HG02759 (cell line): Measurements from ENCODE around the gene USH1G.
"Not testable (repeated sequence)": the region's sequence is repeated elsewhere in the genome, so short reads cannot be mapped to it uniquely, and the experiment has no call there.

ENCODE experiments used
- ATAC-seq: cut with Tn5 transposase; IDR thresholded peaks from one replicate; pipeline ENCODE4 v1.9.1; 2021; ENCODE audit warnings: mild to moderate bottlenecking, moderate library complexity; ENCODE audit not compliant: unreplicated experiment

The USH1G gene

DNA sequence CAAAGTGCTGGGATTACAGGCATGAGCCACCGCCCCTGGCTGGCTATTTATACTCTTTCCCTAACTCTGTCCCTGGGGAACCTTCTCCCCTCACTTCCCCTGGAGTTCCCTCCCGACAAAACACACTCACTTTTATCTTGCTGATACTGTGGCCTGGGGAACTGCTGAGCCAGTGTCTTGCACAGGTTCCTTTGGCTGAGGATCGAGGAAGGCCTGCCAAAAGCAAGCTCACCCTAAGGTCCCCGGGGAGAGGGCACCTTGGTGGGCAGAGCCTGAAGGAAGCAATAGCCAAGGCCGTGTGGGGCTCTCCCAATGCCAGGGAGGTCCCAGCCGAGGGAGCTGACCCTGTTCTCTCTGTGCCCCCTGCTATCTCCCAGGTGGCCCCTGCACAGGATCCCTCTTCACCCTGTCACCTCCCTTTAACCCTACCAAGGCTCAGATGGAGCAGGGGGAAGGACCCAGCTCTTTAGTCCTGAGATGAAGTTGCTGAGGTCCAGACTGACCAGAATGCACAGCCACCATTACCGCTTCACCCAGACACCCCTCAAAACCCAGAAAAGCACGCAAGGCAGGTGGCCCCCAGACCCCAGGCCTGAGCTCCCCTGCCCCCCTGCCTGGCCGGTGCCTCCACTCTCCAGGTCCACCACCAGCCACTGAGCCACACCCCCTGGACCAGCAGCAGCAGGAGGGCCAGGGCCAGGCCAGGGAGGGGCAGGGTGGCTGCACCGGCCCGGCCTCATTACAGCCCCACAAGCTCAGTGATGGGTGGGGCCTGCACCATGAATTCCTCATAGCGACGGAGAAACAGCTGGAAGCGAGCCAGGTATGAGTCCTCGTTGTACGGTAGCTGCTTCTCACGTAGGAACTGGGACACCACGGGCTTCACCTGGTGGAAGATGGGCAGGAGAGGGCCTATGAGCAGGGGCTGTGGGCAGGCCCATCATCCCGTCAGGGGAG lies 45.2 kb downstream of the USH1G start:
- no peak for ATAC-seq

DNA sequence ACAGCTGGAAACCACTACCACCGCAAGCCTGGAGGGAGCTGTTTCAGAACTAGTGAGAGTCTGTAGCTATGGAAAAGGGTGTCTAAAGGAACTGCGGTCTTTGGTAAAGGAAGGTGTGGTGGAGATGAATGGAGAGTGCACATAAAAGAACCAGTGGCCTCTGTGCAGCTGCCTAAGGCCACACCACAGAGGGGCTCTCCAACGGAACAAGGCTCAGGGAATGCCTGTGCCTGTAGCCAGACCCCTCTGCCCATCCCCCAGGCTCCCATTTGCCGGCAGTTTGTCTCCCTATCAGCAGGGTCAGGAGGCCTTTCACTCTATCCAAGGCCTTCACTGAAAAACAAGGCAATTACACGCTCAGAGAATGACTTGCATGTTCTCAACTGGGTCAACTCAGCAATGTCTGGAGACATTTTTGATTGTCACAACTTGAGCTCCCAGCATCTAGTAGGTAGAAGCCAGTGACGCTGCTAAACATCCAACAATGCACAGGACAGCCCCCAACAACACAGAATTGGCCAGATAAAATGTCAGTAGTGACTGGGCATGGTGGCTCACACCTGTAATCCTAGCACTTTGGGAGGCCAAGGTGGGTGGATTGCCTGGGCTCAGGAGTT lies 47.0 kb downstream of the USH1G start:
- ATAC-seq: no peak

DNA sequence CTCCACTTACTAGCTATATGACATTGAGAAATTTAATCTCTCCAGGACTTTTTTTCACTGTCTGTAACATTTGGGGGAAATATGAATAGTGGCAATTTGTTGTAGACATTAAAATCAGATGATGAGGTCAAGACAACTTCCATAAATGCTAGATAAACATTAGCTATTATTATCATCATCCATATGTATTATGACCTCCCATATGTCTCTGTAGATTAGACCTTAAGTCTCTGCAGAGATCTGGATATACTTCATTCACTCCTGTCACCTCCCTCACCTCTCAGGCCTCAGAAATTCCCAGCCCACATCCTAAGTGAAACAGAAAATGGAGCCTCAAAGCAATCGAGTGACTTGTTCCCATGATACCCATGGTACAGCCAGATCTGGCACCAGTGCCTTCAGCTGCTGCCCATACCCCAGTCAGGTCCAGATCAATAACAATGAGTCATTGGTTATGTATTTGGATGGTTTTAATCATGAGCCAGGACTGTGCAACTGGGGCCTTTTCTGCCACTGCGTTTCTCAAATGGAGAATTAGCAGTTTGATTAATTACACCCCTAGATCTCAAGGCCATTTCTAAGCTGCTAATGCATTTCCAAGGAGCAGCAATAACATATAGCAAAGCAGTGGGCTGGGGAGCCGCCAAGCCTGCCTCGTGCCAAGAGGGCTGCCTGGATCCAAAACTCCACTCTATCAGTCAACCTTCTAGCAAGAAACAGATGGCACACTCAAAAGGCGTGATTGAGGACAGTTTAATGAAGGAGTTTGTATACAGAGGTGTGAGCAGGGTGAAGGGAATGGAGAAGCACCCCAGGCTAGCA lies 47.7 kb downstream of the USH1G start:
- ATAC-seq: no peak

DNA sequence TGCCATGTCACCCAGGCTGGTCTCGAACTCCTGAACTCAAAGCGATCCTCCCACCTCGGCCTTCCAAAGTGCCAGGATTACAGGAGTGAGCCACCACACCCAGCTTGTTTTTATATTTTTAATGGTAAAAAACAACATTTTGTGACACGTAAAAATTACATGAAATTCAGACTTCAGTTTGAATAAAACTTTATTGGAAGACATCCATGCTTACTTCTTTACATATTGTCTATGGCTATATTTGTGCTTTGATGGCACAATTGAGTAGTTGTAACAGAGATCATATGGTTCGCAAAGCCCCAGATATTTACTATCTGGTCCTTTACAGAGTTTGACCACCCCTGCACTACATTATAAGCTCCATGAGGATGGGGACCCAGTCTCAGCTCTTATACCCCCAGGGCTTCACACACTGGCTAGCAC lies 48.4 kb downstream of the USH1G start:
- ATAC-seq: no peak

DNA sequence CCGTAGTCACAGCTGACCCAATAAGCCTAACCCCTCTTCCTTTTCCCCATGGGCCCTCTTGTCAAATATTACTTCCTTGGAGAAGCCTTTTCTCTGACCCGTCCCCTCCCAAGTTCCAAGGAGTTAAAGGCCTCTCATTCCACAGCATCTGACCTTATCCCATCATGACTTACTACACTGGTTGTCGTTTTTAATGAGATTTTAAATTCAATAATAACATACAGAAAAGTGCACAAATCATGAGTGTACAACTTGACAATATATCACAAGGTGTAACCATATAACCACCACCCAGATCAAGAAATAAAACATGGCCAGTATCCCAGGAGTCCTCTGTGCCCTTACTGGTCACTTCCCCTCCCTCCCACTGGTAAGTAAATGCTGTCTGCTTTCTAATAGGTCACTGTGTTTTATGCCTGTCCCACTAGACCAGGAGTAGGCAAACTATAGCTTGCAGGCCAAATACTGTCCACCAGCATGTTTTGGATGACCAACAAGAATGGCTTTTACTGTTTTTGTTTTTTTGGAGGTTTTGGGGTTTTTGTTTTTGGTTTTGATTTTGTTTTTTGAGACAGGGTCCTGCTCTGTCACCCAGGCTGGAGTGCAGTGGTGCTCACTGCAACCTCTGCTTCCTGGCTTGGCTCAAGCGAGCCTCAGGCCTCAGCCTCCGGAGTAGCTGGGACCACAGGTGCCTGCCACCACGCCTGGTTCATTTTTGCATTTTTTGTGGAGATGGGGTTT lies 49.0 kb downstream of the USH1G start:
- ATAC-seq: no peak

DNA sequence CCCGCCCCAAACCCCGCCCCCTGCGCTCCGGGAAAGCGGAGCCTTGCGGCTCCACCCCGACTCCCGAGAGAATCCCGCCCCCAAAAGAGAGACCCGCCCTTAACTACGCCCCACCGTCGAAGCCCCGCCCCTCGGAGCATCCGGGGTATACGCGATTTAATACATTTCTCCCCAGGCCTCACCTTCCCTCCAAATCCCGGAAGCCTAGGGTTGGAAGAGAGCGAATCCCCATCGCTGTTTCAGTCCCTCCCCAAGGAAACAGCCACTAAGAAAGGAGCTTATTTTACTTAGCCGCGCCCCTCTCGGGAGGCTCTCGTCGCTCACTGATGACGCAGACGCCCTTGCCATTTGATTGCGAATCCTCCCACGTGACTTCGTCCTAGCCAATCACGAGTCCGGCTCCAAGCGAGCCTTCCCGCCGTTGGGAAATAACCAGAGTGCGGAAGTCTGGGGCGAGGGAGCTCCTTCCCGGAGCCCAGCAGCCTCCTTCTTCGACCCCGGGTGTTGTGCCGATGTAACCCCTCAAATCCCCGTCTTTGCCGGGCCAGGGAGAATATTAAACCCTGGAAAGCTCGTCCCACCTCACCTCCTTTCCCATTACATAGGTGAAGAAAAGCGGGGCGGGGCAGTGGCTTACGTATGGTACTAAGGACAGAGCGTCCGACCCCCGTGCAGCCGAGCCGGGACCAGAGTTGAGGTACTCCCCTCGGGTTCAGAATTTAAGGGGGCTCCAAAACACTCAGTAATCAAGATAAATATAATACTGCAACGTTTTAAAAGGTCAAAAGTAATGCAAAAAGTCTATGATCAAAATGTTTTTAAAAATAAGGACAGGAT lies 49.8 kb downstream of the USH1G start:
- peak; percentile 87 for ATAC-seq

DNA sequence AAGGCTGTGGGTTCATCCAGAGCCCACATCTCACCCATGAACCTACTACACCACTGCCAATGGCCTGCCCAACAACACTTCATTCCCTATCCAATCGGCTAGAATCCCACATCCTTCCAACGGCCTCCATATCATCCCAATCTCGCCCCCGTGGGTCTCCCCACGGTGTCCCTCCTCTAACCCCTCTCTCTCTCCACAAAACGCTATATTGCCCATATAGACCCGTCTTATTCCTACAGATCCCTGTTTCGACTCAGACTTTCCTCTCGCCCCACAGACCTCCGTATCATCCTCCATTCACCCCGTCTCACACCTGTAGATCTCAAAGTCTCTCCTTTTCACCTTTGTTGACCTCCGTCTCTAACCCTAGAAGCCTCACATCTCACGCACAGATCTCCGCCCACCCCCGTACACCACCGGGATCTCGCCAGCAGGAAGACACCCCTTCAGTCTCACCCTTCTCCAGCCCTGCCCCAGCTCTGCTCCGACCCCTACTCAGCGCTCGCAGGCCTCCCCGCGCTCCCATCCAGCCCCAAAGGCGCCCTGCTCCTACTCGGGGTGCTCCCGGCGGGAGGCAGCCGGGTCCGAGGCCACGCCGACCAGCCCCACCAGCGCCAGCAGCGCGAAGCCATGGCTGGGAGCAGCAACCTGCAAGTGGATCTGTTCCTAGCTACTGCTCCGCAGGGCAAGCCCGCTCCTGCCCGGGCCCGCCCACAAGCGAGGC lies 50.6 kb downstream of the USH1G start, which contains the start of gene FDXR:
Gene FDXR, minus strand, starts transcription at position 682 of the 724 bp plus-strand sequence. Its CDS starts 50 bp downstream, at position 632.
- peak; percentile 32 for ATAC-seq

DNA sequence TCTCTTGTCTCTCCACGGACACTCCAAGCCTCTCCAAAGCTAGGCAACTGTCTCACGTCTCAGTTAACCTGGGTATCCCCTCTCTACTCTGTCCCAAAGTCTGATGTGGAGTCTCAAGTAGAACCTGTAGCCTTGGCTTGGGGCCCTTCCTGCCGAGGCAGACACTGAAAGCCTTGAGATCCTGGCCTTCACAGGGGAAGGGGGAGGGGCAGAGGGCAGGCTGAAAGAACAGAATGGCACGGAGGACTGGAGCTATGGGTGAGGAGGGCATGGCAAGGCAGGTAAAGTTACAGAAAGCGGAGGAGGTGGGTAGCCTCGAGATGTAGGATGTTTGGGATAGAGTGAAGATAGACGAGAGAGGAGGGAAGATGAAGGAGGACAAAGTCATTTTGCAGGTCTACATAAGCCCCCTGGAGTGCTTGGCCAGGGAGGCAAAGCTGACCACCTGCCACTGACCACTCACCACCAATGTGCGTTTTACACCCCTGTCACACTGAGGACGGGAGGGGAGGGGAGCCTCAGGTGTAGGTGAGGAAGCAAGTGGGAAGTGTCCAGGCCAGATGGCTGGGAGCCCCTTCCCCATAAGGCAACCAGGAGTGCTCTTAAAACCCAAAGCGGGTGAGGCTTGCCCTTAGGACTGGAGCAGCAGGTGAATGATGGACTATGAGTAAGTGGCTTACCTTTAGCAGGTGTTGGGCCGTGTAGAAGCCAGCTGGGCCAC lies 51.5 kb downstream of the USH1G start:
- no peak for ATAC-seq

DNA sequence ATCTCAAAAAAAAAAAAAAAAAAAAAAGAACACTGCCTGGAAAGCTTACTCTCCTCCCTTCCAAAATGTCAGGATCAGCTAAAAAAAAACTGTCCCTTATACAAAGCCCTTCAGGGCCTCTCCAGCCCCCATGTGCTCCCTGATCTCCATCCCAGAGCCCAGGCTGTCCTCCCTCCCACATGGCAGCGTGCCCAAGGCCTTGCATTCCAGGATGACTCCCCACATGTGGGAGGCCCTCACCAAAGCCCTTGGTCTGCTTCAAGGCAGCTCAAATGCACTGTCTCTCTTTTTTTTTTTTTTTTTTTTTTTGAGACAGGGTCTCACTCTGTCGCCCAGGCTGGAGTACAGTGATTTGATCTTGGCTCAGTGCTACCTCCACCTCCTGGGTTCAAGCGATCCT lies 52.5 kb downstream of the USH1G start:
- no peak for ATAC-seq

DNA sequence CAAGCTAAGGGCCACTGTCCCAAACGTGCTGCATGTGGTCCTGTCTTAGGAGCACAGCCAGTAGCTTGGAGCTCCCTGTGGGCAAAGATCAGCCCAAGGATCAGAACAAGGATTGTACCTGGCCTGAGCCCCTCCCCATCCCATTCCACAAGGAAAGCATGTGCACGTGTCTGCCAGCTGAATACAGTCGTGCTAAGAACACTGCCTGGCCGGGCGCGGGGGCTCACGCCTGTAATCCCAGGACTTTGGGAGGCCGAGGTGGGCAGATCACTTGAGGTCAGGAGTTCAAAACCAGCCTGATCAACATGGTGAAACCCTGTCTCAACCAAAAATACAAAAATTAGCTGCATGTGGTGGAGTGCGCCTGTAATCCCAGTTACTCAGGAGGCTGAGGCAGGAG lies 53.0 kb downstream of the USH1G start:
- not testable (repeated sequence) for ATAC-seq

DNA sequence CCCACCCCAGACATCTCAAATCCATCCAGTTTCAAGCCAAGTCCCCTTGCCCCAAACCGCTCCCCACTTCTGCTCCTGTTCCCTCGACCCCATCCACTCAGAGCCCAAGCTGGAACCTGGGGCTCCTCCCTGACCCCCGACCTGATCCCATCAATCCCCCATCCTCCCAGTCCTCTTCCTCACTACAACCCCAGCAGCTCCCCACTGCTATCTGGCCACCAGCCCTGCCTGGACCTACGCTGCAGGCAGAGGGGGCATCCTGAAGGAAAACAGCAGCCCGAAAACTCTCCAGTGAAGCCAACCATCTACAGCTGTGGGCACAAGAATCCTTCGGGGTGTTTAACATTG lies 54.2 kb downstream of the USH1G start:
- ATAC-seq: no peak

DNA sequence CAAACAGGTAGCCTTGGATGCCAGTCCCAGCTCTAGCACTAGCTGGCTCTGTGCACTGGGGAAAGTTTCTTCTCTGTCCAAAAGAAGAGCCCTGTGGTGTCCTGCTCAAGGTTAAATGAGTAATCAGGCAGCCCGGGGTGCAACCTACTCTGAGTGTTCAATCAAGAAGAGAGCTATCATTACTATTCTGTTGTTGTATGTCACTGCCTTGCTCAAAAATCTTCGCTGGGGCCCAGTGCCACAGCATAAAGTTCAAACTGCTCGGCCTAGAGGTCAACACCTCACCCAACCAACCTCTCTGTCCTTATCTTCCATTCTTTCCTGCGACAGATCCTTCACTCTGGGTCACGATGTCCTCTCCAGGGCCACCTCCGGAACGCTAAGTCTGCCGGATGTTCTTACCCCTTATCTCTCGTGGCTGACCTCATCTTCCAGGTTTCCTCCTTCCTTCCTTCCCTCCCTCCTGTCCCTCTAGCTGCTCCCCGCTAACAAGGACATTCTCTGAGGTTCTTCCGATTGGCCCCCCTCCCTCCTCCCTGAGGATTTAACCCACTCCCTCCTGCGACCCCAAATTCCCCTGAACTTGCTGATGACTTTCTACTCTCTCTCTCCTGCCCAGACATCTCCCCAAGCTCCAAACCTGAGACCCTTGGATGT lies 54.7 kb downstream of the USH1G start:
- ATAC-seq: no peak

DNA sequence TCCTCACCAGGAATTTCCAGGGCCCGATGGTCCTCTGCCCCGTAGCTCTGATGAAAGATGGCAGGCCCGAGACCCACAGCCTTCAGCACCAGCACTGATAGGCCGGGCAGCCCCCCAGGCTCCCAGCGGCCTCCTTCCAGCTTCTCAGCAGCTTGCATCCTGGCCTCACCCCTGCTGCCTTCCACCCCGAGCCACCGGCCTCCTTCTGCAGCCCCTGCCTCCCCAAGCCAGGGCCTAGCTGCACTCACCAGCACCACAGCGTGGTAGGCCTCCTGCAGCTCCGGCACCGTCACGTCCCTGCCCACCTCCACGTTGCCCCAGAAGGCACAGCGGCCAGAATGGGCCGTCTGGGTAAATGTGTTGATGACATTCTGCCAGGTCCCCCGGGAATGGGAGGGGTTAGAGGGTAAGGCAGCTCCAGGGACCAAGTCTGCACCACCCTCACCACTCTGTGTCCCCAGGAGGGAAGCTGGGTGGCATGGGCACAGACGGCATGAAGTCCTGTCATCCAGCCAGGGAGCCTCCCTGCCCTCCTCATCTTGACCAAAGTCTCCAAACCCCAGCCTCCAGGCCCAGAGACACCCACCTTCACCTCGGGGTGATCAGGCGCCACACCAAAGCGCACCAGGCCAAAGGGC lies 56.7 kb downstream of the USH1G start:
- ATAC-seq: no peak
